Aorta (tissue), 5 donors: ENCODE data around the gene ZNF816. TPM values are rescaled to one million over a fixed set of nuclear protein-coding genes. Genes with fewer than 3 reads are reported as not detected.

Source experiments
- ATAC-seq: fragments of 200-7000 bp; cut with Tn5 transposase; one replicate; pipeline ENCODE4 v1.9.1; 2022; ENCODE audit warnings: moderate library complexity; ENCODE audit not compliant: low FRiP score
- DNase-seq, 2 donors: peaks; one replicate each; pipeline ENCODE4 v3.0.0-alpha.2; 2020
- H3K27ac ChIP-seq, 2 donors: one replicate each; pipeline ENCODE4 v1.5.1; 2013; ENCODE audit warnings: low read length in 2 of 2, mild to moderate bottlenecking in 2 of 2, moderate library complexity in 2 of 2, control low read depth in 1 of 2, inconsistent platforms in 1 of 2, low read depth in 1 of 2
- H3K27me3 ChIP-seq, 2 donors: one replicate each; pipeline ENCODE4 v1.6.1; 2013; ENCODE audit warnings: control low read depth in 1 of 2, low read length in 1 of 2, mild to moderate bottlenecking in 1 of 2, moderate library complexity in 1 of 2; ENCODE audit not compliant: insufficient read depth in 2 of 2, control insufficient read depth in 1 of 2
- H3K36me3 ChIP-seq, 2 donors: one replicate each; pipeline ENCODE4 v1.6.1; 2013; ENCODE audit warnings: control low read depth in 1 of 2, low read length in 1 of 2, mild to moderate bottlenecking in 1 of 2; ENCODE audit not compliant: insufficient read depth in 2 of 2, control insufficient read depth in 1 of 2
- H3K4me1 ChIP-seq, 2 donors: one replicate each; pipeline ENCODE4 v1.6.1; 2013; ENCODE audit warnings: low read length in 2 of 2, control low read depth in 1 of 2, mild to moderate bottlenecking in 1 of 2, moderate library complexity in 1 of 2; ENCODE audit not compliant: insufficient read depth in 2 of 2, control insufficient read depth in 1 of 2
- H3K4me3 ChIP-seq, 2 donors: one replicate each; pipeline ENCODE4 v1.5.1; 2013; ENCODE audit warnings: low read length in 2 of 2, control low read depth in 1 of 2, mild to moderate bottlenecking in 1 of 2
- H3K9me3 ChIP-seq: one replicate; pipeline ENCODE4 v1.6.1; 2013; ENCODE audit warnings: mild to moderate bottlenecking, low read length; ENCODE audit not compliant: control insufficient read depth
- WGBS, 2 donors: extraction: QIAGEN DNeasy Blood & Tissue Kit; methylation state at CpG; one replicate each; pipeline ENCODE4 v1.1.7; 2013; 5-methylcytosine and 5-hydroxymethylcytosine counted together
- intact Hi-C, 2 donors: fragments of 100-400 bp; cut with DNase I; formaldehyde crosslinking; loops; one replicate each; pipeline versions ENCODE4 v1.14.2 to v1.15.0; 2022
- polyA plus RNA-seq, 2 donors: library from polyadenylated mRNA; stranded (reverse); fragments of 200-250 nt; gene quantifications; one replicate each; pipeline ENCODE4 v1.2.3, GENCODE V29; 2013
- total RNA-seq, 2 donors: library from RNA; stranded (reverse); fragmentation: NEBNext Ultra II Directional; extraction: Animal tissue kit (Norgen Biotek cat#: 25700); gene quantifications; one replicate each; pipeline ENCODE4 v1.2.1, GENCODE V29; 2021
- donor health status: healthy with polysubstance abuse.
- donor health status: Bipolar disorder and iron deficiency.
- donor health status: DM: no; HTN: no; CAD: no.
- donor health status: DM: no; HTN: no; CAD: no.
- donor health status: DM: yes; HTN: yes; CAD: no.

Gene ZNF816
- total and polyA plus RNA-seq, 4 donors: 4.5 to 11.4 (median 5.1) TPM

- Histone ChIP-seq H3K27ac (no peak overlapping the region), H3K4me3 (no peak overlapping the region), H3K4me1 (no peaks in the 10 kb centered on the region), H3K36me3 (no peaks in the 10 kb centered on the region), H3K9me3 (no peaks in the 10 kb centered on the region), H3K27me3 (no peaks in the 10 kb centered on the region)
- intact Hi-C loops: loop anchor here (10.0 kb wide), 2 partner anchors 53 to 197 kb away; partner anchors contain the start of gene ZNF665 (in 1 of the 2)
- ATAC-seq (no peak), DNase-seq (no peak)
- 63 to 69% methylated on average over 9 of the region's 9 CpGs for WGBS, 2 donors
Measured at GRCh38 chr19:52997975-52998374, 35.3 kb upstream of the ZNF816 start.

GRCh38 chr19:52995711-52996110 lies 33.0 kb upstream of the ZNF816 start:
- no peaks in the 10 kb centered on the region for H3K36me3 ChIP-seq
- no peak for DNase-seq
- H3K27me3 ChIP-seq: no peaks in the 10 kb centered on the region
- H3K4me3 ChIP-seq: no peak overlapping the region
- H3K4me1 ChIP-seq: peaks cover 0 to 2% of the 10 kb centered on the region in 2 donors
- H3K9me3 ChIP-seq: no peaks in the 10 kb centered on the region
- H3K27ac ChIP-seq: no peak overlapping the region
- 86 to 88% methylated on average over 7 of the region's 7 CpGs for WGBS, 2 donors
- ATAC-seq: no peak
- intact Hi-C loops: loop anchor here (10.0 kb wide), 2 partner anchors 51 to 199 kb away; partner anchors contain the start of gene ZNF665 (in 1 of the 2)

- DNase-seq (peak; percentile 86 to 91), ATAC-seq (peak; percentile 94)
- peak overlapping the region in 1 of 2 donors; percentile 58 for H3K27ac ChIP-seq
- intact Hi-C loops: loop anchor here (10.0 kb wide), 2 partner anchors 49 to 201 kb away; partner anchors contain the start of gene ZNF665 (in 1 of the 2)
- peaks cover 0 to 2% of the 10 kb centered on the region in 2 donors for H3K4me1 ChIP-seq
- peak overlapping the region; percentile 24 to 85 for H3K4me3 ChIP-seq
- no peaks in the 10 kb centered on the region for H3K9me3 ChIP-seq
- 1% methylated on average over 46 to 50 of the region's 50 CpGs for WGBS, 2 donors
- H3K36me3 ChIP-seq: peaks cover 0 to under 1% of the 10 kb centered on the region in 2 donors
- no peaks in the 10 kb centered on the region for H3K27me3 ChIP-seq
Measured at GRCh38 chr19:52993342-52994178, 30.9 kb upstream of the ZNF816 start.

GRCh38 chr19:52992109-52993004 lies 29.7 kb upstream of the ZNF816 start:
- peak in 1 of 2 donors; percentile 54 for DNase-seq
- peak; percentile 48 for ATAC-seq
- 13 to 15% methylated on average over 26 of the region's 26 CpGs for WGBS, 2 donors
- Histone ChIP-seq H3K36me3 (peaks cover 0 to 2% of the 10 kb centered on the region in 2 donors), H3K27ac (peak overlapping the region in 1 of 2 donors; percentile 50), H3K4me3 (peak overlapping the region; percentile 24 to 31), H3K9me3 (no peaks in the 10 kb centered on the region), H3K27me3 (no peaks in the 10 kb centered on the region), H3K4me1 (peaks cover 0 to 2% of the 10 kb centered on the region in 2 donors)
- intact Hi-C loops: loop anchor here (10.0 kb wide), 2 partner anchors 48 to 202 kb away; partner anchors contain the start of gene ZNF665 (in 1 of the 2)

- H3K4me1 ChIP-seq: peaks cover 0 to 2% of the 10 kb centered on the region in 2 donors
- DNase-seq (no peak), ATAC-seq (no peak)
- H3K4me3 ChIP-seq: no peak overlapping the region
- H3K36me3 ChIP-seq: peaks cover 0 to 2% of the 10 kb centered on the region in 2 donors
- no peak overlapping the region for H3K27ac ChIP-seq
- intact Hi-C loops: loop anchor here (10.0 kb wide), 2 partner anchors 47 to 203 kb away; partner anchors contain the start of gene ZNF665 (in 1 of the 2)
- WGBS, 2 donors: 94 to 100% methylated on average over 2 of the region's 2 CpGs
- H3K9me3 ChIP-seq: no peaks in the 10 kb centered on the region
- H3K27me3 ChIP-seq: no peaks in the 10 kb centered on the region
Measured at GRCh38 chr19:52991484-52991883, 28.8 kb upstream of the ZNF816 start.

GRCh38 chr19:52990759-52991418 lies 28.2 kb upstream of the ZNF816 start:
- Histone ChIP-seq H3K4me3 (no peak overlapping the region), H3K27ac (no peak overlapping the region), H3K9me3 (no peaks in the 10 kb centered on the region), H3K36me3 (peaks cover 0 to 2% of the 10 kb centered on the region in 2 donors), H3K27me3 (no peaks in the 10 kb centered on the region), H3K4me1 (peaks cover 0 to 2% of the 10 kb centered on the region in 2 donors)
- DNase-seq (no peak), ATAC-seq (no peak)
- intact Hi-C loops: loop anchor here (10.0 kb wide), 2 partner anchors 46 to 204 kb away; partner anchors contain the start of gene ZNF665 (in 1 of the 2)
- WGBS, 2 donors: 95 to 96% methylated on average over 16 of the region's 16 CpGs

GRCh38 chr19:52988506-52988905 lies 25.8 kb upstream of the ZNF816 start:
- peaks cover 0 to 3% of the 10 kb centered on the region in 2 donors for H3K36me3 ChIP-seq
- WGBS, 2 donors: 91 to 94% methylated on average over 5 of the region's 5 CpGs
- no peak for ATAC-seq

More at GRCh38 chr19:52988506-52988905, 25.8 kb upstream of the ZNF816 start:
- Histone ChIP-seq H3K27me3 (no peaks in the 10 kb centered on the region), H3K9me3 (peaks cover 3% of the 10 kb centered on the region), H3K4me1 (peaks cover 0 to 2% of the 10 kb centered on the region in 2 donors), H3K4me3 (no peak overlapping the region), H3K27ac (no peak overlapping the region)
- DNase-seq: no peak
- intact Hi-C loops: loop anchor here in 1 of 2 donors (10.0 kb wide), 1 partner anchor 84 kb away; no protein-coding TSS in a partner anchor
